HG02885 (cell line): ENCODE data around the gene NKAIN2.
"Not testable (repeated sequence)": the region's sequence is repeated elsewhere in the genome, so short reads cannot be mapped to it uniquely, and the experiment has no call there.

Experiments used
- ATAC-seq: cut with Tn5 transposase; IDR thresholded peaks from one replicate; pipeline ENCODE4 v1.9.1; 2021; ENCODE audit warnings: mild to moderate bottlenecking; ENCODE audit not compliant: unreplicated experiment, poor library complexity

The NKAIN2 gene

DNA sequence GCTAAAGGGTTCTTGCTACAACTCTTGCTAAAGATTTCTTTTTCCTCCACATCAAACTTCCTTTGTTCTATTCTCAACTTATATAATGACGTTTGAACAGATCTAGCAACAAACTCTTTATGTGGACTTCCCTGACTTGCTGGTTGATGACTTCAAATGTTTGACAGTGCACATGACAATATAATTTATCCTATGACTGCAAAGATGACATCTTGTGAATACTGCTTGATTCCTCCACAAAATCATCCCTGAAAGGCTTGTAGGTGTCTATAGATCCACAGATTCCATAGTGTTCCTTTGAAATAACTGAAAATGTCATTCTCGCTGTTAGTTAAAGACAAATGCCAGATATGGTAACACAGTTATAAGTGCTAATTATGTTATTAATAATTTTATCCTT is 478.9 kb downstream of the NKAIN2 start:
- no peak for ATAC-seq

DNA sequence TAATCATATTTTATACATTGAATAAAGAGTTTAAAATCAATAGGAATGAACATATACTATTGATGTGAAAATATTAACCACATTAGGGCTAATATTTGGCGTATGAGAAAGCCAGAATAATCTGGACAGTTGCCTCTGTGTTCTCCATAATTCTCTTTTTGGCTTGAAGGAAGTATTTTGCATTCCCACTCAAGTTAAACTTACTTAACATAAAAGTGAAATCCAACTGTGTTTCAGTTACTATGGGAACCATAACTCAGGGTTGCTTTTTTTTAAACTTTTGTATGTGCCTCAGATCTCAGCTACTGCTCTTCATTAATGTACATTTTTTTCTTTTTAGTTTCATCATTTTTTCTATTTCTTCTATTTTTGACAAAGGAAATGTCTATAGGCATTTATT is 479.8 kb downstream of the NKAIN2 start:
- ATAC-seq = no peak

DNA sequence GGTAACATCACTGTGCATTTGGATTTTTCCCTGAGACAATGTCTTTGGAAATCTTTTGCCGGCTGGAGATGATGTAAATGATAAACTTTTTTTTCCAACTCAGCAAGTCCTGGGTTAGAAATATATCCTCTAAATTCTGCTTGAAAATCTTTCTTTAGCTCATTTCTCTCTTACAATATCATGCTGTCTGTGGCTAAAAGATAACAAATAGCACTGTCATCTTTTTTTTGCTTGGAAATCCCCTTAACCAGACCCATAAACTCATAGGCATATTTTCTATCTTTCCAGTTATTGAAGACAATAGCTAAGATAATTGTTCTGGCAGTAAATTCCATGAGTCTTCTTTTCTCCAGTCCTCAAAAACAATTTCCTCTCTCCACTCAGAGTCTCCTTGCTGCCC is 481.5 kb downstream of the NKAIN2 start:
- no peak for ATAC-seq

DNA sequence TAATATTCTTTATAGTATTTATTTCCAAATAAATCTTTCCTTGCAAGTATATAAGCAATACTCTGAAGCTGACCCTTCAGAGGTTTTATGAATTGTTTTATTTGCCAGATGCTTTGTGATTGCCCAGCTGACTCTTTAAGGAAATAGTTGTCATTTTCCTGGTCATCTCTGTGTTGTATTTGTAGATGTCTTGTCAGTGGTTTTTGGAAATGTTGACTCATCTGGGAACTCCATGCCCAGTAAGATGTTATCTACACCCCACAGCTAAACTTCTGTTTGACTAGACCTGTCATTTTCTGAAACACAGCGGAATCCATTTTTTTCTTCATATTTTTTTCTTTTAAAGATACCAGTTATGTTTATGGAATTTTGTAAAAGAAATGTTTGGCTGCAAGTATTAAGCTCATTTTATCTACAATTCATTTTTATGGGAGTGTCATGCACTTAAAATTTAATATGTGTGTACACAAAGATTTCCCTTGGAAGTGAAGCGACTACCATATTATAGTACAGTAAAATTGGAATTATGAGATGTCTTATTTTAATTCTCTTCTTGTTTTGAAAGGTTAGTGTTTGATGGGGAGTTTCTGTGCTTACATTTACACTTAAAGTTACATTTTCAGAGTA is 491.0 kb downstream of the NKAIN2 start:
- no peak for ATAC-seq

DNA sequence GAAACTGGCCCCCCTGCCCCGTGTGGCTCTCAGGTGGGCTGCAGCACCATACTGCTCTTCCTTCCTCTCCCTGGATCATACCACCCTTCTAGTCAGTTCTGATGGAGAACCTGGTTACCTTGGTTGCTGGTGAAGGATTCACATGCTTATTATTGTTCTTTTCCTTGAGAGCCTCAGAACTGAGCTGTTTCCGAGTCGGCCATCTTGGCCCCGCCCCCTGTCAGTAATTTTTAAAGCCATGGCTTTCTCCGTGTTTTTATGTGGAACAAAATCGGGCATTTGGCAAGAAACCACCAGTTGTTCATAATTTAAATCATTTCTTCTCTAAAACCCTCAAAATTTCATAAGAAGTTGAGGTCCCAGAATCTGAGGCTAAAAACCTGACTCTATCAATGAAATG is 493.8 kb downstream of the NKAIN2 start:
- no peak for ATAC-seq

DNA sequence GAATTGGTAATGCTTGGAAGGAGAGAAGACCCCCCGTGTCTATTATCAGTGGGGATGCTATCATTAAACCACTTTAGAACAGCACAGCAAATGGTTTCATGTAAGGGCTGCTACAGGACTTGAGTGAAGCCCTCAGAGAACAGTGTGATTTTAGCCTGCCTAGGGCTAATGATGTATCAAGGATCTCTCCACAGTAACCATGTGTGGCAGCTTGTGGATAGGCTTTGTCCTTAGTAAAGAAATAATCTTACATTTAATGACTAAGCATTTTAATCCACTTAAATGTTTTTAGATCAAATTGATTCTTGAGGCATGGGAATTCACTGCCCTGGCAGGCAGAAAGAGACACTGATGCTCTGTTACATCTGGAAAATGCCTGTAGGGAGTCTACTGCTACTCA is 495.1 kb downstream of the NKAIN2 start:
- ATAC-seq = no peak

DNA sequence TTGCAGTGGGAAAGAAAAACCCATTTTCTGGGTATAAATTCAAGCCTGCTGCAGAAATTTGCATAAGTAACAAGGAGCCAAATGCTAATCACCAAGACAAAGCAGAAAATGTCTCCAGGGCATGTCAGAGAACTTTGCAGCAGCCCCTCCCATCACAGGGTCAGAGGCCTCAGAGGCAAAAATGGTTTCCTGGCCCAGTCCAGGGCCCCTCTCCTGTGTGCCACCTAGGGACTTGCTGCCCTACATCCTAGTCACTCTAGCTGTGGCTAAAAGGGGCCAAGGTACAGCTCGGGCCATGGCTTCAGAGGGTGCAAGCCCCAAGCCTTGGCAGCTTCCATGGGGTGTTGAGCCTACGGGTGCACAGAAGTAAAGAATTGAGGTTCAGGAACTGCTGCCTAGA is 497.2 kb downstream of the NKAIN2 start:
- not testable (repeated sequence) for ATAC-seq

DNA sequence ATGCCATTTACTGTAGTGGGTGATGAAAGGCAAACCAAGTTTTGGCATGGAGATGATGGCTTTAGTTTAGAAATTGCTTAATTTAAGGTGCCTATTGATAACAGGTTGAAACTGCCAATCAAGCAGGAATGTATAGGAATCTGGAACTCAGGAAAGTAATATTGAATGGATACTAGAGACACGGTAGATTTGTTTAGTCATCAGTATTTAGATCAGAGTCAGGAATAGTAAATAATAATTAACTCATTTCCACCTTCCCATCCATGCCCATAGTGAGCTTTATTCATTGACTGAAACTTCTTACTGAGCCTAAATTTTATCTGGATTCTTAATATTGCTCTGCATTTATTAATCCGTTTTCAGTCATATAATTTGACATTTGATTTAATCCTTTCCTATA is 500.3 kb downstream of the NKAIN2 start:
- ATAC-seq = no peak

DNA sequence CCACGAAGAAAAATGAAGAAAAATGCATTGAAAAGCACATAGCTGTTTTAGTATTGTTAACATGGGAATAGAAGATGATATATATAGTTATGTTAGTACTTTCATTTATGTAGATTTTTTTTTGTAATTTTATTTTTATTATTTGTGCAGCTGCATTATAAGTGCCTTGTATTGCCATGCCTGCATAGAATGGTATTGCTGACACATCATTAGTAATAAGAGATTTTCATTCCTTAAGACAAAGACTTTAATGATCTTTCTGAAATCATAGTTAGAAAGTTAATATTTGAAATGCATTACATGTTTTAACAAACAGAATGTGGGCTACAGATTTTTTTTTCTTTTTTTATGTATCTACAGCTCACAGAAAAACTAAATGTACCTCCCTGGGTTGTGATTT is 506.5 kb downstream of the NKAIN2 start:
- ATAC-seq = no peak

DNA sequence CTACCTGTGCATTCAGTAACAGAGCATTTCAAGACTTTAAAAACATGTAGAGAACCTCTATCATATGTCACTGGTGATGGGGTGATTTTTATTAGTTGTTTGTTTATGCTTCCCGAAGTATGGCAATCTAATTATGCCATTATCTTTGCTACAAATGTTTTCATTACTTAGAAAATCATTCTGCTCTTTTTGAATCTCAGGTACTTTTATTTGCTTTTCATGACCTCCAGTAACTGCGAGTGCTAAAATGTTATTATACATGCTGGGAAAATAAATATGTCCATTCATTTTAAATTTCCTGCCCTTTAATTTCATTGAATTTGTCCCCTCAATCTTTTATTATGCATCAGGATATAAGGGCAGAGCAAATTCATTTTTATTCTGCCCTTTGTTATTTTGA is 515.7 kb downstream of the NKAIN2 start:
- no peak for ATAC-seq

DNA sequence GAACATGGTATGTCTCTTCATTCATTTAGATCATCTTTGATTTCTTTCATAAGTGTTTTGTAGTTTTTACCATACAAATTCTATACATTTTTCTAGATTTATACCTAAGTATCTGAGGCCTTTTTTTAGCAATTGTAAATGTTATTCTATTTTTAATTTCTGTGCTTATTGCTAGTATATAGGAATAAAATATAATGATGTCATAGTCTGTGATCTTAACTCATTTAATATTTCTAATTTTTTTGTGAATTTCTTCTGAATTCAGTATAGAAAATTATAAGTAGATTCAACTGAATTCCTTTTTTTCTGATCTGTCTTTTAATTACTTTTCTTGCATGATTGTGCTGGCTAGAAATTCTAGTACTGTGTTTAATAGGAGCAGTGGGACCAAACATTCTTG is 520.6 kb downstream of the NKAIN2 start:
- no peak for ATAC-seq

DNA sequence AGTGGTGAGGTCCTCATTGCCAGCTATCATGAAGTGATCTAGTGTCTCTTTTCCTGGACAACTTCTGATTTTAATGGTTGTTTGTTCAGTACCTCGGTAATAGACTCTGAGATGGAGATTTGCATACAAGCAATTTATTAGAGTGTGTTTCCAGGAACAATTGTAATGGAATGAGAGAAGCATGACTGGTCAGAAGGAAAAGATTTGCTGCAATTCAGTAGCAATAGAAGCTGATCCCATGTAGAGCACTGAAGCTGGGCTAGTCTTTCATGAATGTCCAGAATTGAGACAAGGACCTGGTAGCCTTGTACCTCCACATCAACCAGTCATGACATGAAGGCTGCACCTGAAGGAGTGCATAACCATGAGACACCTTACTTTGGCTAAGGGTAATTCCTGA is 526.5 kb downstream of the NKAIN2 start:
- ATAC-seq = no peak

DNA sequence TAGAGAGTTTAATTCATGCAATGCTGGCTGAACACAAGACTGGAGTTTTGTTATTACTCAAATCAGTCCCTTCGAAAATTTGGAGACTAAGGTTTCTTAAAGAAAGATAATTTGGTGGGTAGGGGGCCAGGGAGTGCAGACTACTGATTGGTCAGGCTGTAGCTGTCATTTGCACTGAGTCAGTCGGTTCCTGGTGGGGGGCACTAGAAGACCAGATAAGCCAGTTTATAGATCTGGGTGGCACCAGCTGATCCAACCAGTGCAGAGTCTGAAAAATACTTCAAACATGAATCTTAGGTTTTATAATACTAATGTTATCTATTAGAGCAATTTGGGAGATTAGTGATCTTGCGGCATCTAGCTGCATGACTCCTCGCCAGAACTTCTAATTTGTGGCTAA is 530.7 kb downstream of the NKAIN2 start:
- no peak for ATAC-seq

DNA sequence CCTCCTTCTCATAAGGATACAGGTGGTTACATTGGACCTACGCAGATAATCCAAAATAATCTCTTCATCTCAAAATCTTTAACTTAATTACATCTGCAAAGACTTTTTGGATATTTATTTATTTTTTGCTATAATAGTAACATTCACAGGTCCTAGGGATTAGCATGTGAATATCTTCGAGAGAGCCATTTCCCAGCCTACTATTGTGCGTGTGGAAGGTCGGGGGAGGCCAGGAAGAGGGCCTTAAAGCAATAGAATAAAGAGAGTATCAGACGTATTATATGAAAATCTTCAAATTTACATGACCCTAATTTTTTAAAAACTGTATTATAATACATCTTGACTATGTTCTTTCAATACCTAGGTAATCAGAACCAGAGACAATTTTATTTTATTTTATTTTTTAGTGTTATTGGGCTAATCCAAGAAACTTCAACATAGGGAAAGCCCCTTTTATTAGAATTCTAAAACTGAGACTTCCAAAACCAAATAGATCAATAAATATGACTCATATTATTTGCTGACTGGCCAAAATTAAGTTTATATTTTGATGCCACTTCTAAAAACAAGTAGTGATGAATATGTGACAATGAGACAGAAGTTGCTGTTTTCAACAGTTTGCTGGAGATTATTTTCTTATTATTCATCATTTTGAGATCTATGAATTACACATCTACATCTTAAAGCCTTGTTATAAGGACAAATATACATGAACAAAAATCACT is 536.1 kb downstream of the NKAIN2 start:
- ATAC-seq = no peak

DNA sequence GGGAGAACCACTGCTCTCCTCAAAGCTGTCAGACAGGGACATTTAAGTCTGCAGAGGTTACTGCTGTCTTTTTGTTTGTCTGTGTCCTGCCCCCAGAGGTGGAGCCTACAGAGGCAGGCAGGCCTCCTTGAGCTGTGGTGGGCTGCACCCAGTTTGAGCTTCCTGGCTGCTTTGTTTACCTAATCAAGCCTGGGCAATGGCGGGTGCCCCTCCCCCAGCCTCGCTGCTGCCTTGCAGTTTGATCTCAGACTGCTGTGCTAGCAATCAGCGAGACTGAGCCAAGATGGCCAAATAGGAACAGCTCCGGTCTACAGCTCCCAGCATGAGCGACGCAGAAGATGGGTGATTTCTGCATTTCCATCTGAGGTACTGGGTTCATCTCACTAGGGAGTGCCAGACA is 544.7 kb downstream of the NKAIN2 start:
- ATAC-seq = not testable (repeated sequence)

DNA sequence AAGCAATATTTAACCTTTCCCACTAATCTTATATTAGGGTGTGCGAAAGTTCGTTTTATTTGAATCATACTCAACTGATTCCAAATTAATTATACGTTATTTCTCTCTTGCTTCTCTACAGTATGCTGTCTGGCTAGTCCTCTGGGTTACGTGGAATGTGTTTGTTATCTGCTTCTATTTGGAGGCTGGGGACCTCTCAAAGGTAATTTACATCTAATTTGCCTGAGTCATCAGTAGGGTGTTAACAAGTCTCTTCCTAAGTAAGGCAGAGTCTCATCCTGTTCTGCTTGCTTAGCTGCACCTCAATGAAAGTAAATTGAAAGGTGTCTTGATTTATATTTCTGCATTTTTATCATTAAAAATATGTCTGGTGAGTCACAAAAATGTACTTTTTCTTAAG is 551.5 kb downstream of the NKAIN2 start:
- ATAC-seq = no peak

DNA sequence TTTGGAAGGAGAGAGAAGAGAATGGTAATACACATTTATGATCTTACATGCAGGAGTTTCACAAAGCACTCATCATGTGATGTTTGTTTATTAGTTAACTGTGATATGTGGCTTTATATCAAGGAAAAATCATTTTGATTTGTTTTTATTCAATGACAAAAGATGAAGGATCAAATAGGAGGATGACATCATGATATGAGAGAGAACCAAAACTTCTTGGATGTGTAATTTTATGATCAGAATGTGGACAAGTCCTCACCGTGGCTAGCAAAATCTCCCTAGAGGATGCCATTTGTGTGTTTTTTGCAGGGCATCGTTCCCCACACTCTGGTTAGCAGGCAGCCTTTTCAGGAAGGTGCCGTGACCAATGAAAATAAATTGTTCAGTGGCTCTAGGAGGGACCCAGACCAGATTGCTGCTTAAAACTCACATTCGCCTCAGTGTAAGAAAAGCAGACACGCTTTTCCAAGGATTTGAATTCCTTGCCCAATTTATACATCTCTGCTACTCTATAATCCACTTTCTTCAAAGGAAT is 552.7 kb downstream of the NKAIN2 start:
- ATAC-seq = no peak

DNA sequence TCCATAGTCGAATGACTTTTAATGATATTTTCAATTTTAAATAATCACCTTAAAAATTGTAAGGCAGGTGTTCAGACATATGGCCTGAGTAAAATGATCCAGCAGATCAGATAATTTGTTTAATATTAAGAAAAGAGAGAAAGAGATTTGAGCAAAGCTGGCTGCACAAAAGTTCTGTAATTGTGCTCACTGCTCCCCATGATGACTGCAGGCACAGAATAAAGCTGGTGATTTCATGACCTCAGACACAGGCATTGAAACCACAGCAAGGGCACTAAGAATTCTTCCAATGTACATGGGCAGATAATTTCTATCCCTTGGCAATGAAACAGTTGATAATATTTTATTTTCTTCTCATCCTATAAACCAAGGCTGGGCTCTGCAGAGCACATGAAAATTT is 553.1 kb downstream of the NKAIN2 start:
- no peak for ATAC-seq

DNA sequence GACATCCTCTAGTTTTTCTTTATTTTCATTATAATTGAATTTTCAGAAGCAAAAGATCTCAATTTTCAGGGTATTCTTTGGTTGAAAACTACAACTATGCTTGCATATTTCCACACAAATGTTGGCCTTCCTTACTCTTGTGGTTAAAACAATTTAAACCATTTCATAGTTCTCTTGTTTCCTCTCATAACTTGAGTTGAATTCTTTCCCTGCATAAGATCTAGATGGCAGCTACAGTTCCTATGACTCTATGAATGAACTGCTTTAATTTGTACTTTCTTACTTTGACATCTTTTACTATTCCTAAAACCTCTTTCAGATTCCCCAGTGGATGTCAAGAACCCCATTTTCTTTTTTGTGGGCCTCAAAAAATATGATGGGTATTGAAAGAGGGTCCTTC is 564.5 kb downstream of the NKAIN2 start:
- ATAC-seq = no peak

DNA sequence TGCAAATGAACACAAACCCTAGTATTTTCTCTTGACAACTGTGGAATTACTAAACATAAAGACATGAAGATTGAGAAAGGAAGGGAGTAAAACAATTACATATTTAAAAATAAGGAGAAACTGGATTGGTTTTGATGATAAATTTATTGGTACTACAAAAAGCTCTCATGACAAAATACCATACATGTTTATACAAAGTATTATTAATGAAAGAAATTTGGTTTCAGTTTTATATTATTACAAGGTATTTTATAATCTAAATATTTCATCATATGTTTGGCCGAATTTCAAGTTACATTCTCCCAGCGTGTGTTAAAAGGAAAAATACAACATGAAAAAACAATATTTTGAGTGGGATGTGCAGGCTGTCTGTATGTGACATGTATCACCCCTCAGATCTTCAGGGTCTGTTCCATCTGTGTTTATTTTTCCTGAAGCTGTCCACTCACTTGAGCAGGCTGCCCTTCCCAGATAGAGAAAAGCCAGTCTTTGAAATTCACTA is 568.4 kb downstream of the NKAIN2 start:
- ATAC-seq = no peak

DNA sequence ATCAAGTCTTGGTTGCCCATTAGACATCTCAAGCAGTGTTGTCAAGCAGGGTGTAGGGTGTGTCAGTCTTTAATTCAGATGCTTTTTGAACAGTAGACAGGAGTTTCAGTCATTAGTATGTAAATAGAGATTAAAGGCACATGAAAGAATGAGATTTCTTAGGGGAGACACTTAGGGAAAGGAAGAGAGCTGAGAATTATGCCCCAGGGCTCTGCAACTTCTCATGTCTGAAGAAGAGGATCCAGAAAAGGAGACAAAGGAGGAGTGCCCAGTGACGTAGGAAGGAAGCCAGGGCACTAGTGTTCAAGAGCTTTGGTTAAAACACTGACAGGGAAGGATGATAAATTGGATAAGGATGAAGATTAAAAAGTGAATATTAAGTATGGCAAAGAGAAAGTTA is 569.7 kb downstream of the NKAIN2 start:
- ATAC-seq = no peak

DNA sequence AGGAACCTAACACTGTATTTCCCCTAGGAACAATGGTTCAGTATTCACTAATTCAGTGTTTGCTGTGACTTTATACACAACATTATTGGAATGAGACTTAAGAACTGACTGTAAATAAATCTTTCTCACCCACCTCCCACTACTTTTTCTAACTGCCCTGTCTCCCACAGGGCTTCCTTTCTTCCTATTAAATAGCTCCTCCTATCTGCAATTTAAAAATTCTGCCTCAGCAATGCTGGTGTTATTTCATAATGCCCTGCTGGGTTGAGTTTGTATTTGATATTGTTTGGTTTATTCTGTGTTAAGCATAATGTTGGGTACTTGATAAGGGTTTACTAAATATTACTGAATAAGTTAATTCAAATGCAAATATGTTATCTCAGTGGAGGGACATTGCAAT is 585.5 kb downstream of the NKAIN2 start:
- no peak for ATAC-seq
